SK-N-MC (cell line): Measurements from ENCODE around the gene WDR91.

ENCODE experiments used
- DNase-seq: peaks from one replicate; pipeline ENCODE4 v3.0.0-alpha.2; 2011; ENCODE audit warnings: low read depth, low spot score
- H3K27ac ChIP-seq: fragments of 200-600 bp; sonication (generic); 2 replicates; pipeline ENCODE4 v1.5.1; 2016; ENCODE audit warnings: mixed run types
- H3K36me3 ChIP-seq: fragments of 200-600 bp; sonication (generic); 2 replicates; pipeline ENCODE4 v1.6.1; 2017; ENCODE audit warnings: antibody characterized with exemption, low read length, mixed read lengths; ENCODE audit not compliant: insufficient read depth
- H3K4me3 ChIP-seq: fragments of 200-600 bp; sonication (generic); 2 replicates; pipeline ENCODE4 v1.5.1; 2016
- H3K9ac ChIP-seq: fragments of 200-600 bp; sonication (generic); 2 replicates; pipeline ENCODE4 v1.8.0; 2017; ENCODE audit warnings: mixed run types, mixed read lengths; ENCODE audit not compliant: insufficient read length
- H3K9me3 ChIP-seq: fragments of 200-600 bp; sonication (generic); 2 replicates; pipeline ENCODE4 v1.6.1; 2017; ENCODE audit warnings: low read depth, mild to moderate bottlenecking, antibody characterized with exemption, low read length, moderate library complexity, mixed read lengths
- EZH2 ChIP-seq: fragments of 200-600 bp; sonication (generic); IDR thresholded peaks from one replicate; pipeline ENCODE4 v1.6.1; 2017; ENCODE audit warnings: antibody characterized with exemption
- FOXP2 ChIP-seq: optimal IDR thresholded peaks from 2 replicates; pipeline ENCODE3; 2011; ENCODE audit warnings: mild to moderate bottlenecking, moderate library complexity; ENCODE audit not compliant: insufficient read depth; ENCODE audit errors: extremely low read length, control extremely low read depth
- POLR2AphosphoS5 ChIP-seq: IDR thresholded peaks from 2 replicates; pipeline ENCODE4 v1.6.1; 2012; ENCODE audit warnings: mild to moderate bottlenecking, low read depth, low read length, borderline replicate concordance

The WDR91 gene

DNA sequence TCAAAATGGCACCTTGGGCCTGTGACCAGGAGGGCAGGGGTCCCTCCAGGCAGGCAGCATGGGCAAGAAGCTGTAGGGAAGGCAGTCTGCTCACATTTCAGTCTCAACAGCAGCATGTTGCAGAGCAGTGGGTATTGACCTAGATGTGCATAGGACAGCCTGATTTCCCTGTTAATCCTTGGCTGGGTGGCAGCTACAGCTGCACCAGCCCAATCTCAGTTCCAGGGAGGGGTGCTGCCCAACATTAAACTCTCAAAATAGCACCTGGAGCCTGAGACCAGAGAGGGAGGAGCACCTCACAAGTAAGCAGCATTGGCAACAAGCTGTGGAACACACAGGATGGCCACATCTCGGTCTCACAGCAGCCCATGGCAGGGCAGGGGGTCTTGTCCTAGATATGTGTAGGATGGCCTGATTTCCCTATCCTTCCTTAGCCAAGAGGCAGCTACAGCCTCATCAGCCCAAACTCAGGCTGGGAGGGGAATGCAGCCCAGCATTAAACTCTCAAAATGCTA lies 53.1 kb downstream of the WDR91 start:
- no peak for DNase-seq
- no peaks in the 10 kb centered on the region for H3K36me3 ChIP-seq
- no peak overlapping the region for H3K9ac ChIP-seq
- TF ChIP-seq FOXP2 (no peak), POLR2AphosphoS5 (no peak), EZH2 (no peak)
- no peaks in the 10 kb centered on the region for H3K9me3 ChIP-seq
- H3K27ac ChIP-seq, result no peak overlapping the region
- no peak overlapping the region for H3K4me3 ChIP-seq

- DNase-seq, result no peak
- no peak overlapping the region for H3K9ac ChIP-seq
- H3K27ac ChIP-seq, result no peak overlapping the region
- H3K4me3 ChIP-seq, result no peak overlapping the region
- no peak for TF ChIP-seq EZH2
- TF ChIP-seq FOXP2, result no peak
- no peak for TF ChIP-seq POLR2AphosphoS5
- H3K36me3 ChIP-seq, result no peaks in the 10 kb centered on the region
- no peaks in the 10 kb centered on the region for H3K9me3 ChIP-seq
Observed at GRCh38 chr7:135156290-135156689, 55.0 kb downstream of the WDR91 start.

DNA sequence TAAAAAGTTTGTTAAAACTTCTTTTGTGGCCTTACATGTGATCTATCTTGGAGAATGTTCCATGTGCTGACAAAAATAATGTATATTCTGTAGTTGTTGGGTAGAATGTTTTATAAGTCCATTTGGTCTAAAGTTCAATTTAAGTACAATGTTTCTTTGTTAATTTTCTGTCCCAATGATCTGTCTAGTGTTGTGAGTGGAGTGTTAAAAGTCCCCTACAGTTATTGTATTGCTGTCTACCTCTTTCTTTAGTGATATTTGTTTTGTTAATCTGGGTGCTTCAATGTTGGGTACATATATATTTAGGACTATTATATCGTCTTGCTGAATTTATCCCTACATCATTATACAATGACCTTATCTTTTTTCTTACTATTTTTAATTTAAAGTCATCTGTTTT lies 56.6 kb downstream of the WDR91 start:
- Histone ChIP-seq H3K27ac (no peak overlapping the region), H3K9ac (no peak overlapping the region), H3K4me3 (no peak overlapping the region), H3K36me3 (no peaks in the 10 kb centered on the region), H3K9me3 (no peaks in the 10 kb centered on the region)
- no peak for TF ChIP-seq EZH2
- no peak for TF ChIP-seq POLR2AphosphoS5
- no peak for TF ChIP-seq FOXP2
- no peak for DNase-seq

DNA sequence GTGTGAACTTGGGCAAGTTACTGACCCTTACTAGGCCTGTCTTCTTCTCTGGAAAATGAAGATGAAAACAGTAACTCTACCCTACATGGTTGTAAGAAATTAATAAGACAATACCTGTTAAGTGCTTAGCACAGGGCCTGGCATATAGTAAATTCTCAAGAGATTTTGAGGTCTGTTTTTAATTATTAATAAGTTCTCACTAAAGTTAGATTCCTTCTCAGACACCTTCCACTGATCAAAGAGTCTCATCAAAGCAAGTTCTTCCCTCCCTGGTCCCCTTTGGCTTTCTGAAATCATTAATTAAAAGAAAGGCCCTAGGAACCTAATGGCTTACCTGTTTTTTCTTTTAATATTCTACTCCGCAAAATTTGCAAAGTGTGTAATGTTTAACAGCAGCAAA lies 58.9 kb downstream of the WDR91 start:
- no peaks in the 10 kb centered on the region for H3K9me3 ChIP-seq
- no peak for DNase-seq
- TF ChIP-seq EZH2 (no peak), FOXP2 (no peak), POLR2AphosphoS5 (no peak)
- no peak overlapping the region for H3K4me3 ChIP-seq
- H3K36me3 ChIP-seq, result no peaks in the 10 kb centered on the region
- H3K27ac ChIP-seq, result no peak overlapping the region
- H3K9ac ChIP-seq, result no peak overlapping the region

GRCh38 chr7:135151533-135151932 lies 59.8 kb downstream of the WDR91 start:
- Histone ChIP-seq H3K4me3 (no peak overlapping the region), H3K9ac (no peak overlapping the region), H3K36me3 (no peaks in the 10 kb centered on the region), H3K9me3 (no peaks in the 10 kb centered on the region), H3K27ac (no peak overlapping the region)
- no peak for TF ChIP-seq POLR2AphosphoS5
- no peak for TF ChIP-seq FOXP2
- TF ChIP-seq EZH2, result no peak
- no peak for DNase-seq

GRCh38 chr7:135151132-135151531 lies 60.2 kb downstream of the WDR91 start:
- no peaks in the 10 kb centered on the region for H3K36me3 ChIP-seq
- no peak for TF ChIP-seq FOXP2
- TF ChIP-seq POLR2AphosphoS5, result no peak
- no peak for TF ChIP-seq EZH2
- no peak for DNase-seq
- no peak overlapping the region for H3K9ac ChIP-seq
- no peak overlapping the region for H3K4me3 ChIP-seq
- H3K27ac ChIP-seq, result no peak overlapping the region
- H3K9me3 ChIP-seq, result no peaks in the 10 kb centered on the region

DNA sequence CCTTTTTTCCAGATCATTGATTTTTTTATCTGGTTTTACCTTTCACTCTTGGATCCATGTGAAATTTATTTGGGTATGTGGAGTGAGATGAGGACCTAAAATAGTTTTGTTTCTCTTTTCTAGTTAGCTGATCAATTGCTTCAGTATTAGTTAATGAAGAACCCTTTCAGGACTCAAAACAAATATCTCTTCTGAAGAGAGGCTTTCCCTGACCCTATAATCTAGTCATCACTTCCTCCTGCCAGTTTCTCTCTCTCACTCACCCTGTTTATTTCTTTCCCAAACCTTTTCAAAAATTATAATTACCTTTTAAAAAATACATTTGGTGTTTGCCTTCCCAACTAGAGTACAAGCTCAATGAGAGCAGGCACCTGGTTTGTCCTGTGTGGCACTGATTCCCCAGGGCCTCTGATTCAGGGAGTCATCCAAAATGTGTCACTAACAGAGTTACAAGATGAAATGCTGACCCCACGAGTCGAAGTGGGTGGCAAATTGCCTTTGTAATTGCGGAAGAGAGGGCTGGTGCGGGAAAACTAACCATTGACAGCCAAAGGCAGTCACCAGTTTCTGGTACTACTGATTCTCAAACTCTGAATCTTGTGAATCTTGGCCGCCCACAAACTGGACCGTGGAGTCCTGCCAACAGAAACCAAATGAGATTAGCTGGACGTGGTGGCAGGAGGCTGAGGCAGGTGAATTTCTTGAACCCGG lies 61.1 kb downstream of the WDR91 start:
- Histone ChIP-seq H3K9ac (no peak overlapping the region), H3K27ac (no peak overlapping the region), H3K4me3 (no peak overlapping the region), H3K9me3 (no peaks in the 10 kb centered on the region), H3K36me3 (no peaks in the 10 kb centered on the region)
- no peak for DNase-seq
- TF ChIP-seq EZH2 (no peak), POLR2AphosphoS5 (no peak)

- Histone ChIP-seq H3K36me3 (no peaks in the 10 kb centered on the region), H3K9me3 (no peaks in the 10 kb centered on the region), H3K4me3 (no peak within 1 kb of the TSS), H3K27ac (no peak within 1 kb of the TSS), H3K9ac (no peak within 1 kb of the TSS)
- TF ChIP-seq FOXP2, result no peak
- no peak for TF ChIP-seq POLR2AphosphoS5
- no peak for TF ChIP-seq EZH2
- DNase-seq, result no peak
Observed at GRCh38 chr7:135147899-135148721, 63.2 kb downstream of the WDR91 start, which contains the start of gene TMEM140. Gene TMEM140, plus strand, starts transcription at chr7:135148072. Its CDS starts 16,370 bp downstream, at chr7:135164442.

DNA sequence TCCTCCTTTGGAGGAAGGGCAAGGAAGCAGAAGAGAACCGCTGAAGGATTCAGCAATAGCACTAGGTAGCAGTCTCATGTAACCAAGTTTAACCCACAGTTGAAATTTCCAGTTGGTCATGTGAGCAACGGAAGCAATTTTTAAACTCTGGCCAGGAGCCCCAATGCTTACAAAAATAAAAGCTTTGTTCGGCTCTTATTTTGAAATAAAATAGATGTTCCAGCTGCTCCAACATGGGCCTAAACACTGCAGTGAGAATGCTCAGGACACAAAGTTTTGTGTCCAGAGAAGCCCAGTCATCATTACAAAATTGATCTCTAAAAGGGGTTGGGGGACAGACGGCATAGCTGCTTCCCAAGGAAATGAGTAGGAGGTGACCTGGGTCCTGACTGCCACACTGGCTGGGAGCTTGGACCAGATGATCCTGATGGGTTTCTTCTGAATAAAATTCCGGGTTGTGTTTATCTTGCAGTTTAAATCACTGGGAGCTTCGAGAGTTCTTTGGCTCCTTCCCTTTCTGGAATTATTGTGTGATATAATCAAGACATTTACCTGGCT lies 63.9 kb downstream of the WDR91 start:
- Histone ChIP-seq H3K9ac (no peak overlapping the region), H3K4me3 (no peak overlapping the region), H3K36me3 (no peaks in the 10 kb centered on the region), H3K9me3 (no peaks in the 10 kb centered on the region), H3K27ac (no peak overlapping the region)
- DNase-seq, result no peak
- TF ChIP-seq POLR2AphosphoS5, result no peak
- TF ChIP-seq EZH2, result no peak
- TF ChIP-seq FOXP2, result no peak
